Right lobe of liver (tissue), 4 donors: Measurements from ENCODE around the gene CDH13.

Source experiments
- CTCF ChIP-seq, 4 donors: fragments of 200-600 bp in 3 of 4; fragments of 450-650 bp in 1 of 4; IDR thresholded peaks; one replicate each; pipeline versions ENCODE4 v1.5.1 to v1.8.0; 2016 to 2022; ENCODE audit warnings: antibody characterized with exemption in 4 of 4, mild to moderate bottlenecking in 2 of 4
- POLR2A ChIP-seq: fragments of 450-650 bp; IDR thresholded peaks from one replicate; pipeline ENCODE4 v1.6.1; 2017; ENCODE audit warnings: antibody characterized with exemption, mild to moderate bottlenecking
- donor health status: DM: no; HTN: no; CAD: no.
- donor health status: DM: no; HTN: no; CAD: no.
- donor health status: DM: no; HTN: yes; CAD: no.

- TF ChIP-seq CTCF (IDR thresholded peaks at IDR 0.05): no peak
- TF ChIP-seq POLR2A: no peak
Measured at GRCh38 chr16:83482545-83483162, 855.9 kb downstream of the CDH13 start.
